ENCODE measurements around the gene ZNF462. TPM values are rescaled to one million over a fixed set of nuclear protein-coding genes. Genes with fewer than 3 reads are reported as not detected.

The ZNF462 gene
- total and polyA plus RNA-seq, 2 experiments from 2014 or later, result 40.0 to 101 TPM

DNA sequence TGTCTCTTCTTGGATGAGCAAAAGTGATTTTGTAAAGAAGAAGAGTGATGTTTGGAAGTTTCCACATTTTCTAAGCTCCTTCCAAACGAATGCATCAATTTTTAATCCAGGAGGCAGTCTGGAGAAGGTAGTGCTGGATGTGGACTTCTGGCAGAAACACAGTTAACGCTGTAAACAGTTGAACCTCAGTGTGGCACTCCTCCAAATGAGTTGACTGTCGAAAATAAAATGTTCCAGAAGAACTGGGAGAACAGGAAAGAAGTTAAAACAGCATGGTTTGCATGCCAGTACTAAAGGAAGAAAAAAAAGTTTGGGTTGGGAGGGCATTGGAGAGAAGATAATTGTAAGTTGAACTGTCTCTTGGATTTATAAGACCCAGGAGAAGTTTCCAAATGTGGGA lies 6.5 kb downstream of the ZNF462 start:
- Mint-ChIP-seq H3K27ac (peak overlapping the region; percentile 57; the same call in 1 of the 2 replicates), H3K27me3 (ENCODE audit: insufficient read depth, low read depth, poor library complexity) (peaks cover 3% of the 10 kb centered on the region)

DNA sequence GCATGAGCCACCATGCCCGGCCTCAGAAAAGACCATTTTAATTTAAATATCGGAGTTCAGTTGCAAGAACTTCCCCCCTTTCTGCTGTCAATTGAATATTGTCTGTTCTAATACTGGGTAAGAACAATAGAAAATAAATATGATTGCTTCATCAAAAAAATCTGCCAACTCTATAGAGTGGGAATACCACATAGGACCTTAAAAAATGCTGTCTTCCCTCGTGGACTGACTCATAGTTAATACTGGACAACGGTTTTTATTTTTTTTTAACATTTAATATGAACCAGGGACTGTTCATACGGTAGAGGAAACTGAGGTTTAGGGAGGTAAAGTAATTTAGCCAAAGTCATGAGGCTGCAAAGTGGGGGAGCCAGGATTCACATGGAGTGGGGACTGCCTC lies 9.7 kb downstream of the ZNF462 start:
- no peaks in the 10 kb centered on the region for H3K36me3 ChIP-seq (ENCODE audit: insufficient read depth)
- Mint-ChIP-seq H3K27ac (no peak overlapping the region), H3K4me3 (no peak overlapping the region), H3K27me3 (ENCODE audit: insufficient read depth, low read depth, poor library complexity) (peaks cover 2% of the 10 kb centered on the region), H3K4me1 (peaks cover 97% of the 10 kb centered on the region), H3K36me3 (ENCODE audit: low read depth) (peaks cover 28% of the 10 kb centered on the region; the same call in 2 of the 3 replicates), H3K9me3 (no peaks in the 10 kb centered on the region)
- no peak overlapping the region for H3K4me2 ChIP-seq
- peaks cover 26% of the 10 kb centered on the region; the same call in 1 of the 2 replicates for H4K20me1 ChIP-seq (replicated peaks; ENCODE audit: insufficient read depth)
- H3K4me1 ChIP-seq (ENCODE audit: insufficient read depth), result peaks cover 95% of the 10 kb centered on the region
- H3K9me2 ChIP-seq (ENCODE audit: insufficient read depth), result no peaks in the 10 kb centered on the region
- 0 out of 2 replicates have a peak overlapping the region, but pooled peaks have one; percentile 10 for H3K27ac ChIP-seq (ENCODE audit: low read depth)
- no peak for DNase-seq (ENCODE audit: low spot score)
- peaks cover 100% of the 10 kb centered on the region for H3K79me2 ChIP-seq (replicated peaks; ENCODE audit: insufficient read depth)
- no peak overlapping the region for H3K4me3 ChIP-seq
- no peaks in the 10 kb centered on the region for H3F3A ChIP-seq (replicated peaks; ENCODE audit: low read depth)
- H3K27me3 ChIP-seq (ENCODE audit: insufficient read depth), result no peaks in the 10 kb centered on the region
- no peak overlapping the region for H2AFZ ChIP-seq
- ATAC-seq, result no peak
- TF ChIP-seq JUNB (IDR thresholded peaks at IDR 0.05; ENCODE audit: unreplicated experiment) (no peak), EZH2phosphoT487 (IDR thresholded peaks at IDR 0.05; ENCODE audit: unreplicated experiment) (no peak), STAT1 (IDR thresholded peaks at IDR 0.05; ENCODE audit: unreplicated experiment) (no peak), POLR2AphosphoS5 (IDR thresholded peaks at IDR 0.05; ENCODE audit: low read depth) (no peak), CREB1 (CRISPR knock-in tag; IDR thresholded peaks at IDR 0.05; ENCODE audit: low read depth) (no peak), ZNF331 (CRISPR knock-in tag; IDR thresholded peaks at IDR 0.05; ENCODE audit: low read depth) (no peak), ZNF114 (CRISPR knock-in tag; IDR thresholded peaks at IDR 0.05) (no peak), EZH2 (IDR thresholded peaks at IDR 0.05; ENCODE audit: low read depth, unreplicated experiment) (no peak), NANOG (IDR thresholded peaks at IDR 0.05; ENCODE audit: borderline replicate concordance) (no peak)
- TF ChIP-seq, protein P1, sequence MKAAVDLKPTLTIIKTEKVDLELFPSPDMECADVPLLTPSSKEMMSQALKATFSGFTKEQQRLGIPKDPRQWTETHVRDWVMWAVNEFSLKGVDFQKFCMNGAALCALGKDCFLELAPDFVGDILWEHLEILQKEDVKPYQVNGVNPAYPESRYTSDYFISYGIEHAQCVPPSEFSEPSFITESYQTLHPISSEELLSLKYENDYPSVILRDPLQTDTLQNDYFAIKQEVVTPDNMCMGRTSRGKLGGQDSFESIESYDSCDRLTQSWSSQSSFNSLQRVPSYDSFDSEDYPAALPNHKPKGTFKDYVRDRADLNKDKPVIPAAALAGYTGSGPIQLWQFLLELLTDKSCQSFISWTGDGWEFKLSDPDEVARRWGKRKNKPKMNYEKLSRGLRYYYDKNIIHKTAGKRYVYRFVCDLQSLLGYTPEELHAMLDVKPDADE (IDR thresholded peaks at IDR 0.05), result no peak
- TF ChIP-seq, protein P2, sequence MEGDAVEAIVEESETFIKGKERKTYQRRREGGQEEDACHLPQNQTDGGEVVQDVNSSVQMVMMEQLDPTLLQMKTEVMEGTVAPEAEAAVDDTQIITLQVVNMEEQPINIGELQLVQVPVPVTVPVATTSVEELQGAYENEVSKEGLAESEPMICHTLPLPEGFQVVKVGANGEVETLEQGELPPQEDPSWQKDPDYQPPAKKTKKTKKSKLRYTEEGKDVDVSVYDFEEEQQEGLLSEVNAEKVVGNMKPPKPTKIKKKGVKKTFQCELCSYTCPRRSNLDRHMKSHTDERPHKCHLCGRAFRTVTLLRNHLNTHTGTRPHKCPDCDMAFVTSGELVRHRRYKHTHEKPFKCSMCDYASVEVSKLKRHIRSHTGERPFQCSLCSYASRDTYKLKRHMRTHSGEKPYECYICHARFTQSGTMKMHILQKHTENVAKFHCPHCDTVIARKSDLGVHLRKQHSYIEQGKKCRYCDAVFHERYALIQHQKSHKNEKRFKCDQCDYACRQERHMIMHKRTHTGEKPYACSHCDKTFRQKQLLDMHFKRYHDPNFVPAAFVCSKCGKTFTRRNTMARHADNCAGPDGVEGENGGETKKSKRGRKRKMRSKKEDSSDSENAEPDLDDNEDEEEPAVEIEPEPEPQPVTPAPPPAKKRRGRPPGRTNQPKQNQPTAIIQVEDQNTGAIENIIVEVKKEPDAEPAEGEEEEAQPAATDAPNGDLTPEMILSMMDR (conservative IDR thresholded peaks at IDR 0.05; ENCODE audit: low read depth in 2 of 2), result no peak
- TF ChIP-seq, protein P3, sequence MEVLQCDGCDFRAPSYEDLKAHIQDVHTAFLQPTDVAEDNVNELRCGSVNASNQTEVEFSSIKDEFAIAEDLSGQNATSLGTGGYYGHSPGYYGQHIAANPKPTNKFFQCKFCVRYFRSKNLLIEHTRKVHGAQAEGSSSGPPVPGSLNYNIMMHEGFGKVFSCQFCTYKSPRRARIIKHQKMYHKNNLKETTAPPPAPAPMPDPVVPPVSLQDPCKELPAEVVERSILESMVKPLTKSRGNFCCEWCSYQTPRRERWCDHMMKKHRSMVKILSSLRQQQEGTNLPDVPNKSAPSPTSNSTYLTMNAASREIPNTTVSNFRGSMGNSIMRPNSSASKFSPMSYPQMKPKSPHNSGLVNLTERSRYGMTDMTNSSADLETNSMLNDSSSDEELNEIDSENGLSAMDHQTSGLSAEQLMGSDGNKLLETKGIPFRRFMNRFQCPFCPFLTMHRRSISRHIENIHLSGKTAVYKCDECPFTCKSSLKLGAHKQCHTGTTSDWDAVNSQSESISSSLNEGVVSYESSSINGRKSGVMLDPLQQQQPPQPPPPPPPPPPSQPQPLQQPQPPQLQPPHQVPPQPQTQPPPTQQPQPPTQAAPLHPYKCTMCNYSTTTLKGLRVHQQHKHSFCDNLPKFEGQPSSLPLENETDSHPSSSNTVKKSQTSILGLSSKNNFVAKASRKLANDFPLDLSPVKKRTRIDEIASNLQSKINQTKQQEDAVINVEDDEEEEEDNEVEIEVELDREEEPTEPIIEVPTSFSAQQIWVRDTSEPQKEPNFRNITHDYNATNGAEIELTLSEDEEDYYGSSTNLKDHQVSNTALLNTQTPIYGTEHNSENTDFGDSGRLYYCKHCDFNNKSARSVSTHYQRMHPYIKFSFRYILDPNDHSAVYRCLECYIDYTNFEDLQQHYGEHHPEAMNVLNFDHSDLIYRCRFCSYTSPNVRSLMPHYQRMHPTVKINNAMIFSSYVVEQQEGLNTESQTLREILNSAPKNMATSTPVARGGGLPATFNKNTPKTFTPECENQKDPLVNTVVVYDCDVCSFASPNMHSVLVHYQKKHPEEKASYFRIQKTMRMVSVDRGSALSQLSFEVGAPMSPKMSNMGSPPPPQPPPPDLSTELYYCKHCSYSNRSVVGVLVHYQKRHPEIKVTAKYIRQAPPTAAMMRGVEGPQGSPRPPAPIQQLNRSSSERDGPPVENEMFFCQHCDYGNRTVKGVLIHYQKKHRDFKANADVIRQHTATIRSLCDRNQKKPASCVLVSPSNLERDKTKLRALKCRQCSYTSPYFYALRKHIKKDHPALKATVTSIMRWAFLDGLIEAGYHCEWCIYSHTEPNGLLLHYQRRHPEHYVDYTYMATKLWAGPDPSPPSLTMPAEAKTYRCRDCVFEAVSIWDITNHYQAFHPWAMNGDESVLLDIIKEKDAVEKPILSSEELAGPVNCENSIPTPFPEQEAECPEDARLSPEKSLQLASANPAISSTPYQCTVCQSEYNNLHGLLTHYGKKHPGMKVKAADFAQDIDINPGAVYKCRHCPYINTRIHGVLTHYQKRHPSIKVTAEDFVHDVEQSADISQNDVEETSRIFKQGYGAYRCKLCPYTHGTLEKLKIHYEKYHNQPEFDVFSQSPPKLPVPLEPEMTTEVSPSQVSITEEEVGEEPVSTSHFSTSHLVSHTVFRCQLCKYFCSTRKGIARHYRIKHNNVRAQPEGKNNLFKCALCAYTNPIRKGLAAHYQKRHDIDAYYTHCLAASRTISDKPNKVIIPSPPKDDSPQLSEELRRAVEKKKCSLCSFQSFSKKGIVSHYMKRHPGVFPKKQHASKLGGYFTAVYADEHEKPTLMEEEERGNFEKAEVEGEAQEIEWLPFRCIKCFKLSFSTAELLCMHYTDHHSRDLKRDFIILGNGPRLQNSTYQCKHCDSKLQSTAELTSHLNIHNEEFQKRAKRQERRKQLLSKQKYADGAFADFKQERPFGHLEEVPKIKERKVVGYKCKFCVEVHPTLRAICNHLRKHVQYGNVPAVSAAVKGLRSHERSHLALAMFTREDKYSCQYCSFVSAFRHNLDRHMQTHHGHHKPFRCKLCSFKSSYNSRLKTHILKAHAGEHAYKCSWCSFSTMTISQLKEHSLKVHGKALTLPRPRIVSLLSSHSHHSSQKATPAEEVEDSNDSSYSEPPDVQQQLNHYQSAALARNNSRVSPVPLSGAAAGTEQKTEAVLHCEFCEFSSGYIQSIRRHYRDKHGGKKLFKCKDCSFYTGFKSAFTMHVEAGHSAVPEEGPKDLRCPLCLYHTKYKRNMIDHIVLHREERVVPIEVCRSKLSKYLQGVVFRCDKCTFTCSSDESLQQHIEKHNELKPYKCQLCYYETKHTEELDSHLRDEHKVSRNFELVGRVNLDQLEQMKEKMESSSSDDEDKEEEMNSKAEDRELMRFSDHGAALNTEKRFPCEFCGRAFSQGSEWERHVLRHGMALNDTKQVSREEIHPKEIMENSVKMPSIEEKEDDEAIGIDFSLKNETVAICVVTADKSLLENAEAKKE (CRISPR knock-in tag; IDR thresholded peaks at IDR 0.05), result no peak

More for the DNA sequence above, 6.5 kb downstream of the ZNF462 start:
- Histone ChIP-seq H3K4me3 (no peak overlapping the region), H3F3A (replicated peaks; ENCODE audit: low read depth) (no peaks in the 10 kb centered on the region), H2AFZ (no peak overlapping the region), H3K27ac (ENCODE audit: low read depth) (no peak overlapping the region), H3K79me2 (replicated peaks; ENCODE audit: insufficient read depth) (peaks cover 100% of the 10 kb centered on the region), H3K27me3 (ENCODE audit: insufficient read depth) (no peaks in the 10 kb centered on the region), H3K36me3 (ENCODE audit: insufficient read depth) (no peaks in the 10 kb centered on the region), H3K4me1 (ENCODE audit: insufficient read depth) (peaks cover 91% of the 10 kb centered on the region), H3K4me2 (peak overlapping the region; percentile 94; the same call in 1 of the 2 replicates), H4K20me1 (replicated peaks; ENCODE audit: insufficient read depth) (peaks cover 23% of the 10 kb centered on the region; the same call in 1 of the 2 replicates), H3K9me2 (ENCODE audit: insufficient read depth) (no peaks in the 10 kb centered on the region)
- DNase-seq (ENCODE audit: low spot score) (no peak), ATAC-seq (no peak)
- Mint-ChIP-seq H3K4me3 (no peak overlapping the region; the same call in 2 of the 3 replicates), H3K36me3 (ENCODE audit: low read depth) (peaks cover 54% of the 10 kb centered on the region), H3K9me3 (no peaks in the 10 kb centered on the region; the same call in 2 of the 3 replicates), H3K4me1 (peaks cover 96% of the 10 kb centered on the region)
- TF ChIP-seq ZNF331 (CRISPR knock-in tag; IDR thresholded peaks at IDR 0.05; ENCODE audit: low read depth) (no peak), JUNB (IDR thresholded peaks at IDR 0.05; ENCODE audit: unreplicated experiment) (no peak)
